Measurements from ENCODE around the gene MAB21L3. TPM values are rescaled to one million over a fixed set of nuclear protein-coding genes. Genes with fewer than 3 reads are reported as not detected.
A peak's percentile ranks its signal among the peaks of the same experiment; 100 is the strongest.

MAB21L3 gene
- total and polyA plus RNA-seq, 2 of the 13 experiments (the other 11 are each of a cell fraction or from before 2014, with no cell fraction given) = 0.55 to 4.1 TPM

DNA sequence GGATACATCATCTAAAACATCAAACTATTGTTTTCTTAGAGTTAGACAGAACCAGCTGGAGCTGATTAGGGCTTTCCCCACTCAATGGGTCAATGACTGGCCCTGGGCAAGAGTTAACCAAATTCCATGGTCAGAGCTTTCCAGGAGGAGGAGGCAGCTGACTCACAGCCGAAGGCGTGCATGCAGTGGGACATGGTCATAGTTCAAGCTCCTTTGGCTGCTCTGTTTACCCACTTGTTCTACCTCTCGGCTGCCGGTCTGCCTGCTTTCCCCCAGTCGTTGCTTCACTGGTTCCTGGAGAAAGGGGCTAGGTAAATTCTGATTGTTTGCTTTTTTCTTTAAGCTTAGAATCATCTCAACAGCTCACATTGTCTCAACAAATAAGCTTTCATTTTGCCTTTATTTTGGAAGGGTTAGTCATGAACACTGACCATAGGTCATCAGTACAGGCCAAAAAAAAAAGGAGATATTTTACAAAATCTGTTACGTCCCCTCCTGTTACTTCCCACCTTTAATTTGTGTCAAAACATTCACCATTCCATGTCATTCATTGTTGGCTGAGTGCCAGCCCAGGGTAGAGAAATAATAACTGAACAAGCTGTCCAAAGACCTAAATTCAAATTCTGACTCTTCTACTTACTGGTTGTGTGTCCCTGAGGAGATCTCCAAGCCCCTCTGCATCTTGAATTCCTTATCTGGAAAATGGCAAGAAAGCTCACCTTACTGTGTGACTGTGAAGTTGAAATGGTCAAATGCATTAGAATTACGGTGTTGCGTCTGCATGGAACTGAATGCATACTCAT lies 12.0 kb downstream of the MAB21L3 start (continued):
- TF ChIP-seq, protein P1, sequence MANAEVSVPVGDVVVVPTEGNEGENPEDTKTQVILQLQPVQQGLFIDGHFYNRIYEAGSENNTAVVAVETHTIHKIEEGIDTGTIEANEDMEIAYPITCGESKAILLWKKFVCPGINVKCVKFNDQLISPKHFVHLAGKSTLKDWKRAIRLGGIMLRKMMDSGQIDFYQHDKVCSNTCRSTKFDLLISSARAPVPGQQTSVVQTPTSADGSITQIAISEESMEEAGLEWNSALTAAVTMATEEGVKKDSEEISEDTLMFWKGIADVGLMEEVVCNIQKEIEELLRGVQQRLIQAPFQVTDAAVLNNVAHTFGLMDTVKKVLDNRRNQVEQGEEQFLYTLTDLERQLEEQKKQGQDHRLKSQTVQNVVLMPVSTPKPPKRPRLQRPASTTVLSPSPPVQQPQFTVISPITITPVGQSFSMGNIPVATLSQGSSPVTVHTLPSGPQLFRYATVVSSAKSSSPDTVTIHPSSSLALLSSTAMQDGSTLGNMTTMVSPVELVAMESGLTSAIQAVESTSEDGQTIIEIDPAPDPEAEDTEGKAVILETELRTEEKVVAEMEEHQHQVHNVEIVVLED (CRISPR knock-in tag; IDR thresholded peaks at IDR 0.05; ENCODE audit: borderline replicate concordance) = no peak
- TF ChIP-seq FIP1L1 (IDR thresholded peaks at IDR 0.05; ENCODE audit: borderline replicate concordance, insufficient read depth, low read depth, low read length) (no peak), XBP1 (CRISPR knock-in tag; IDR thresholded peaks at IDR 0.05) (no peak), ZKSCAN5 (CRISPR knock-in tag; IDR thresholded peaks at IDR 0.05) (no peak), PPARG (CRISPR knock-in tag; conservative IDR thresholded peaks at IDR 0.05) (peak; percentile 80; the same call in 1 of the 2 replicates), ZBTB38 (CRISPR knock-in tag; IDR thresholded peaks at IDR 0.05) (0 out of 2 replicates have a peak, but pooled peaks have one; percentile 20), CREB1 (IDR thresholded peaks at IDR 0.05) (no peak), CREB1 (CRISPR knock-in tag; IDR thresholded peaks at IDR 0.05) (peak; percentile 48; the same call in 1 of the 2 replicates), MZF1 (CRISPR knock-in tag; IDR thresholded peaks at IDR 0.05; ENCODE audit: borderline replicate concordance) (no peak), ZNF761 (CRISPR knock-in tag; conservative IDR thresholded peaks at IDR 0.05) (no peak), ZNF230 (CRISPR knock-in tag; IDR thresholded peaks at IDR 0.05) (no peak), GTF3A (CRISPR knock-in tag; conservative IDR thresholded peaks at IDR 0.05) (no peak), NCOA2 (CRISPR knock-in tag; IDR thresholded peaks at IDR 0.05) (peak; percentile 81), CC2D1A (CRISPR knock-in tag; IDR thresholded peaks at IDR 0.05) (no peak), ZNF577 (CRISPR knock-in tag; IDR thresholded peaks at IDR 0.05; ENCODE audit: borderline replicate concordance, low read depth) (no peak), ZBTB20 (CRISPR knock-in tag; IDR thresholded peaks at IDR 0.05; ENCODE audit: borderline replicate concordance, low read depth) (no peak), ZNF839 (CRISPR knock-in tag; IDR thresholded peaks at IDR 0.05; ENCODE audit: borderline replicate concordance) (no peak)
- TF ChIP-seq, protein P2, sequence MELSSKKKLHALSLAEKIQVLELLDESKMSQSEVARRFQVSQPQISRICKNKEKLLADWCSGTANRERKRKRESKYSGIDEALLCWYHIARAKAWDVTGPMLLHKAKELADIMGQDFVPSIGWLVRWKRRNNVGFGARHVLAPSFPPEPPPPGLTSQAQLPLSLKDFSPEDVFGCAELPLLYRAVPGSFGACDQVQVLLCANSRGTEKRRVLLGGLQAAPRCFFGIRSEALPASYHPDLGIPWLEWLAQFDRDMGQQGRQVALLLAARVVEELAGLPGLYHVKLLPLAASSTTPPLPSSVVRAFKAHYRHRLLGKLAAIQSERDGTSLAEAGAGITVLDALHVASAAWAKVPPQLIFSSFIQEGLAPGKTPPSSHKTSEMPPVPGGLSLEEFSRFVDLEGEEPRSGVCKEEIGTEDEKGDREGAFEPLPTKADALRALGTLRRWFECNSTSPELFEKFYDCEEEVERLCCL (CRISPR knock-in tag; IDR thresholded peaks at IDR 0.05; ENCODE audit: borderline replicate concordance) = no peak
- TF ChIP-seq, protein P3, sequence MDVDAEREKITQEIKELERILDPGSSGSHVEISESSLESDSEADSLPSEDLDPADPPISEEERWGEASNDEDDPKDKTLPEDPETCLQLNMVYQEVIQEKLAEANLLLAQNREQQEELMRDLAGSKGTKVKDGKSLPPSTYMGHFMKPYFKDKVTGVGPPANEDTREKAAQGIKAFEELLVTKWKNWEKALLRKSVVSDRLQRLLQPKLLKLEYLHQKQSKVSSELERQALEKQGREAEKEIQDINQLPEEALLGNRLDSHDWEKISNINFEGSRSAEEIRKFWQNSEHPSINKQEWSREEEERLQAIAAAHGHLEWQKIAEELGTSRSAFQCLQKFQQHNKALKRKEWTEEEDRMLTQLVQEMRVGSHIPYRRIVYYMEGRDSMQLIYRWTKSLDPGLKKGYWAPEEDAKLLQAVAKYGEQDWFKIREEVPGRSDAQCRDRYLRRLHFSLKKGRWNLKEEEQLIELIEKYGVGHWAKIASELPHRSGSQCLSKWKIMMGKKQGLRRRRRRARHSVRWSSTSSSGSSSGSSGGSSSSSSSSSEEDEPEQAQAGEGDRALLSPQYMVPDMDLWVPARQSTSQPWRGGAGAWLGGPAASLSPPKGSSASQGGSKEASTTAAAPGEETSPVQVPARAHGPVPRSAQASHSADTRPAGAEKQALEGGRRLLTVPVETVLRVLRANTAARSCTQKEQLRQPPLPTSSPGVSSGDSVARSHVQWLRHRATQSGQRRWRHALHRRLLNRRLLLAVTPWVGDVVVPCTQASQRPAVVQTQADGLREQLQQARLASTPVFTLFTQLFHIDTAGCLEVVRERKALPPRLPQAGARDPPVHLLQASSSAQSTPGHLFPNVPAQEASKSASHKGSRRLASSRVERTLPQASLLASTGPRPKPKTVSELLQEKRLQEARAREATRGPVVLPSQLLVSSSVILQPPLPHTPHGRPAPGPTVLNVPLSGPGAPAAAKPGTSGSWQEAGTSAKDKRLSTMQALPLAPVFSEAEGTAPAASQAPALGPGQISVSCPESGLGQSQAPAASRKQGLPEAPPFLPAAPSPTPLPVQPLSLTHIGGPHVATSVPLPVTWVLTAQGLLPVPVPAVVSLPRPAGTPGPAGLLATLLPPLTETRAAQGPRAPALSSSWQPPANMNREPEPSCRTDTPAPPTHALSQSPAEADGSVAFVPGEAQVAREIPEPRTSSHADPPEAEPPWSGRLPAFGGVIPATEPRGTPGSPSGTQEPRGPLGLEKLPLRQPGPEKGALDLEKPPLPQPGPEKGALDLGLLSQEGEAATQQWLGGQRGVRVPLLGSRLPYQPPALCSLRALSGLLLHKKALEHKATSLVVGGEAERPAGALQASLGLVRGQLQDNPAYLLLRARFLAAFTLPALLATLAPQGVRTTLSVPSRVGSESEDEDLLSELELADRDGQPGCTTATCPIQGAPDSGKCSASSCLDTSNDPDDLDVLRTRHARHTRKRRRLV (CRISPR knock-in tag; IDR thresholded peaks at IDR 0.05) = no peak
- TF ChIP-seq, protein P4, sequence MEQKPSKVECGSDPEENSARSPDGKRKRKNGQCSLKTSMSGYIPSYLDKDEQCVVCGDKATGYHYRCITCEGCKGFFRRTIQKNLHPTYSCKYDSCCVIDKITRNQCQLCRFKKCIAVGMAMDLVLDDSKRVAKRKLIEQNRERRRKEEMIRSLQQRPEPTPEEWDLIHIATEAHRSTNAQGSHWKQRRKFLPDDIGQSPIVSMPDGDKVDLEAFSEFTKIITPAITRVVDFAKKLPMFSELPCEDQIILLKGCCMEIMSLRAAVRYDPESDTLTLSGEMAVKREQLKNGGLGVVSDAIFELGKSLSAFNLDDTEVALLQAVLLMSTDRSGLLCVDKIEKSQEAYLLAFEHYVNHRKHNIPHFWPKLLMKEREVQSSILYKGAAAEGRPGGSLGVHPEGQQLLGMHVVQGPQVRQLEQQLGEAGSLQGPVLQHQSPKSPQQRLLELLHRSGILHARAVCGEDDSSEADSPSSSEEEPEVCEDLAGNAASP (CRISPR knock-in tag; IDR thresholded peaks at IDR 0.05; ENCODE audit: borderline replicate concordance) = no peak
